Measurements from ENCODE around the gene COQ8B. TPM values are rescaled to one million over a fixed set of nuclear protein-coding genes. Genes with fewer than 3 reads are reported as not detected.
A peak's percentile ranks its signal among the peaks of the same experiment; 100 is the strongest.

The COQ8B gene
- total RNA-seq, 1 experiment from 2014 or later: 35.7 TPM

DNA sequence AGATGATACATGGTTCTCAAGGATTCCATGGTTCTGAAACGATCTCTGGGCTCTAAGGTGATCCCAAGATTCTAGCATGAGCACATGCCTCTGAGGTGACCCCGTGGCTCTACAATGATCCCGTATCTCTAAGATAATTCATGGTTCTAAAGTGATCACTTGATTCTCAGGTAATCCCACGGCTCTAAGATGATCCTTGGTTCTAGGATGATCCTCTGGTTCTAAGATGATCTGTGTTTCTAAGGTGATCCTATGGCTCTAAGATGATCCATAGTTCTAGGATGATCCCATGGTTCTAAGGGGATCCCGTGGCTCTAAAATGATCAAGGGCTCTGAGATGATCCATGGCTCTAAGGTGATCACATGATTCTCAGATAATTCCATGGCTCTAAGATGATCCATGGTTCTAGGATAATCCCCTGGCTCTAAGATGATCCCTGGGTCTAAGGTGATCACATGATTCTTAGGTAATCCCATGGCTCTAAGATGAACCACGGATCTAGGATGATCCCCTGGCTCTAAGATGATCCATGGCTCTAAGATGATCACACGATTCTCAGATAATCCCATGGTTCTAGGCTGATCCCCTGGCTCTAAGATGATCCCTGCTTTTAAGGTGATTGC is 47.6 kb downstream of the COQ8B start:
- Mint-ChIP-seq H3K9me3 (ENCODE audit: unreplicated experiment) (no peaks in the 10 kb centered on the region), H3K4me3 (ENCODE audit: unreplicated experiment) (no peak overlapping the region), H3K27ac (ENCODE audit: unreplicated experiment) (no peak overlapping the region), H3K27me3 (ENCODE audit: insufficient read depth, unreplicated experiment) (no peaks in the 10 kb centered on the region), H3K36me3 (ENCODE audit: insufficient read depth, unreplicated experiment) (no peaks in the 10 kb centered on the region), H3K4me1 (ENCODE audit: low read depth, unreplicated experiment) (no peaks in the 10 kb centered on the region)
- H3K4me1 ChIP-seq: no peaks in the 10 kb centered on the region
- no peak for DNase-seq
- CTCF ChIA-PET: no interaction called here
- TF ChIP-seq, protein P1, sequence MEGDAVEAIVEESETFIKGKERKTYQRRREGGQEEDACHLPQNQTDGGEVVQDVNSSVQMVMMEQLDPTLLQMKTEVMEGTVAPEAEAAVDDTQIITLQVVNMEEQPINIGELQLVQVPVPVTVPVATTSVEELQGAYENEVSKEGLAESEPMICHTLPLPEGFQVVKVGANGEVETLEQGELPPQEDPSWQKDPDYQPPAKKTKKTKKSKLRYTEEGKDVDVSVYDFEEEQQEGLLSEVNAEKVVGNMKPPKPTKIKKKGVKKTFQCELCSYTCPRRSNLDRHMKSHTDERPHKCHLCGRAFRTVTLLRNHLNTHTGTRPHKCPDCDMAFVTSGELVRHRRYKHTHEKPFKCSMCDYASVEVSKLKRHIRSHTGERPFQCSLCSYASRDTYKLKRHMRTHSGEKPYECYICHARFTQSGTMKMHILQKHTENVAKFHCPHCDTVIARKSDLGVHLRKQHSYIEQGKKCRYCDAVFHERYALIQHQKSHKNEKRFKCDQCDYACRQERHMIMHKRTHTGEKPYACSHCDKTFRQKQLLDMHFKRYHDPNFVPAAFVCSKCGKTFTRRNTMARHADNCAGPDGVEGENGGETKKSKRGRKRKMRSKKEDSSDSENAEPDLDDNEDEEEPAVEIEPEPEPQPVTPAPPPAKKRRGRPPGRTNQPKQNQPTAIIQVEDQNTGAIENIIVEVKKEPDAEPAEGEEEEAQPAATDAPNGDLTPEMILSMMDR (IDR thresholded peaks at IDR 0.05; ENCODE audit: insufficient read depth in 1 of 2, low read depth in 1 of 2, low read length in 1 of 2, severe bottlenecking in 1 of 2, unreplicated experiment in 1 of 2): no peak
- intact Hi-C loops (cut with micrococcal nuclease; ENCODE audit: unreplicated experiment): loop anchor here (10.0 kb wide), 1 partner anchor 86 kb away; the partner anchor contains the start of genes ACTMAP and SNRPA
- no peaks in the 10 kb centered on the region for H3K9me3 ChIP-seq
- no peaks in the 10 kb centered on the region for H3K27me3 ChIP-seq (replicated peaks; ENCODE audit: control insufficient read depth, insufficient read depth, low read length)
- no peak overlapping the region for H3K4me3 ChIP-seq (ENCODE audit: low read depth, low read length)
- POLR2A ChIA-PET: no interaction called here
- H3K36me3 ChIP-seq (ENCODE audit: control insufficient read depth, insufficient read depth, low read length): no peaks in the 10 kb centered on the region
- no TSS peak for BruUV-seq (replicated peaks)

DNA sequence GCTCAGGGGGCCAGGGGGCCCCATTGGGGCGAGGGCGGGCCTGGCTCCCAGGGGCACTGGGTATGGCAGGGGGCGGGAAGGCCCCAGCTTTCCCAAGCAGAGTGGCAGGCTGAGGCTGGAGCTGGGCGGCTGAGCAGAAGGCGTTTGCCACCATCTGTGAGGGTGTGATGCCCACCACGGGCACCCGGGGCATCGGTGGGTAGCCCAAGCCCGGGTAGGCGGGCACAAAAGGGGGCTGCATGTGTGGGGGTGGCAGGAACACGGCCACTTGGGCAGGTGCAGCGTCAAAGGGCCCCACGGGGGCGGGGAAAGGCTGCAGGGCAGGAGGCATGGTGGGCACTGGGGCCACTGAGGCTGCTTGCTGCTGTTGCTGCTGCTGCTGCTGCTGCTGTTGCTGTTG is 49.1 kb downstream of the COQ8B start:
- H3K27me3 ChIP-seq (replicated peaks; ENCODE audit: control insufficient read depth, insufficient read depth, low read length): no peaks in the 10 kb centered on the region
- no peaks in the 10 kb centered on the region for H3K9me3 ChIP-seq
- no peak overlapping the region for H3K4me3 Mint-ChIP-seq (ENCODE audit: unreplicated experiment)
- no peak overlapping the region for H3K27ac Mint-ChIP-seq (ENCODE audit: unreplicated experiment)
- no peaks in the 10 kb centered on the region for H3K27me3 Mint-ChIP-seq (ENCODE audit: insufficient read depth, unreplicated experiment)
- H3K36me3 Mint-ChIP-seq (ENCODE audit: insufficient read depth, unreplicated experiment): peaks cover 5% of the 10 kb centered on the region
- H3K4me1 ChIP-seq: no peaks in the 10 kb centered on the region
- no peaks in the 10 kb centered on the region for H3K36me3 ChIP-seq (ENCODE audit: control insufficient read depth, insufficient read depth, low read length)
- H3K4me1 Mint-ChIP-seq (ENCODE audit: low read depth, unreplicated experiment): no peaks in the 10 kb centered on the region
- BruUV-seq (replicated peaks): no TSS peak
- no peak for DNase-seq
- intact Hi-C loops (cut with micrococcal nuclease; ENCODE audit: unreplicated experiment): loop anchor here (10.0 kb wide), 1 partner anchor 87 kb away; the partner anchor contains the start of genes ACTMAP and SNRPA
- POLR2A ChIA-PET: no interaction called here
- no peaks in the 10 kb centered on the region for H3K9me3 Mint-ChIP-seq (ENCODE audit: unreplicated experiment)
- no peak overlapping the region for H3K4me3 ChIP-seq (ENCODE audit: low read depth, low read length)
- CTCF ChIA-PET: no interaction called here
- TF ChIP-seq, protein P1 (IDR thresholded peaks at IDR 0.05; ENCODE audit: insufficient read depth in 1 of 2, low read depth in 1 of 2, low read length in 1 of 2, severe bottlenecking in 1 of 2, unreplicated experiment in 1 of 2): no peak

DNA sequence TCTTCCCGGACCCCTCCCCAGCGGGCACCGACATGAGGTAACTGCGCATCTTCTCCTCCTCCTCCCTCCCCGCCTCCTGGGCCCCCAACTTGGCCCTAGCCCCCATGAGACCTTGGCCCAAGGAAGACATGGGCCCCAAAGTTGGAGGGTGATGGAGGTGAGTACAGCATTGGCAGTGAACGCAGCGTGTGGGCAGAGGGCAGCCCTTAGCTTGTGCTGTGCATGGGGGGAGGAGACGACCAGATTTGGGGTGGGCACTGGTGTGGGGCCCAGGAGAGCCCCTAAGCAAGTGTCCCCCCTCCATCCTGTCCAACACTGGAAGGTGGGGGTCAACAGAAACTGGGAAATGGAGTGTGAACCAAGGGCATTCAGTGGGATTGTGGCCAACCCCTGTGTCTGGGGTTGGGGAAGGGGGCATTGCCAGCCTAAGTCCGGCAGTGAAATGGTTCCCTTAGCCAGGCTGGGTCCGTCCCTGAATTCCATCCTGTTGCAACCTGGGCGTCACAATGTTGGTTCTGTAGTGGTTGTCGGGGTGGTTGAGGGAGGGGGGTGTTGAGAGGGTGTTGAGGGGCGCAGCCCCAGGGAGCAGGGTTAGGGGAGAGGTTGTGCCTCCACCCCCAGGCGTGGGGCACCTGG is 49.8 kb downstream of the COQ8B start:
- intact Hi-C loops (cut with micrococcal nuclease; ENCODE audit: unreplicated experiment): loop anchor here (10.0 kb wide), 1 partner anchor 88 kb away; the partner anchor contains the start of genes ACTMAP and SNRPA
- H3K9me3 Mint-ChIP-seq (ENCODE audit: unreplicated experiment): no peaks in the 10 kb centered on the region
- TF ChIP-seq, protein P1 (IDR thresholded peaks at IDR 0.05; ENCODE audit: insufficient read depth in 1 of 2, low read depth in 1 of 2, low read length in 1 of 2, severe bottlenecking in 1 of 2, unreplicated experiment in 1 of 2): no peak
- no peaks in the 10 kb centered on the region for H3K27me3 Mint-ChIP-seq (ENCODE audit: insufficient read depth, unreplicated experiment)
- H3K4me1 Mint-ChIP-seq (ENCODE audit: low read depth, unreplicated experiment): no peaks in the 10 kb centered on the region
- H3K4me3 ChIP-seq (ENCODE audit: low read depth, low read length): no peak overlapping the region
- no peak overlapping the region for H3K4me3 Mint-ChIP-seq (ENCODE audit: unreplicated experiment)
- DNase-seq: no peak
- H3K27ac Mint-ChIP-seq (ENCODE audit: unreplicated experiment): no peak overlapping the region
- BruUV-seq (replicated peaks): TSS peak; percentile 36
- H3K36me3 Mint-ChIP-seq (ENCODE audit: insufficient read depth, unreplicated experiment): peaks cover 9% of the 10 kb centered on the region
- H3K27me3 ChIP-seq (replicated peaks; ENCODE audit: control insufficient read depth, insufficient read depth, low read length): no peaks in the 10 kb centered on the region
- no peaks in the 10 kb centered on the region for H3K9me3 ChIP-seq
- ChIA-PET CTCF (no interaction called here), POLR2A (no interaction called here)
- no peaks in the 10 kb centered on the region for H3K36me3 ChIP-seq (ENCODE audit: control insufficient read depth, insufficient read depth, low read length)
- H3K4me1 ChIP-seq: no peaks in the 10 kb centered on the region

Measured in Caco-2 (cell line).